ENCODE measurements around the gene ANKRD39. TPM values are rescaled to one million over a fixed set of nuclear protein-coding genes. Genes with fewer than 3 reads are reported as not detected.

ANKRD39 gene
- total RNA-seq, 1 experiment from 2014 or later = 25.3 TPM

DNA sequence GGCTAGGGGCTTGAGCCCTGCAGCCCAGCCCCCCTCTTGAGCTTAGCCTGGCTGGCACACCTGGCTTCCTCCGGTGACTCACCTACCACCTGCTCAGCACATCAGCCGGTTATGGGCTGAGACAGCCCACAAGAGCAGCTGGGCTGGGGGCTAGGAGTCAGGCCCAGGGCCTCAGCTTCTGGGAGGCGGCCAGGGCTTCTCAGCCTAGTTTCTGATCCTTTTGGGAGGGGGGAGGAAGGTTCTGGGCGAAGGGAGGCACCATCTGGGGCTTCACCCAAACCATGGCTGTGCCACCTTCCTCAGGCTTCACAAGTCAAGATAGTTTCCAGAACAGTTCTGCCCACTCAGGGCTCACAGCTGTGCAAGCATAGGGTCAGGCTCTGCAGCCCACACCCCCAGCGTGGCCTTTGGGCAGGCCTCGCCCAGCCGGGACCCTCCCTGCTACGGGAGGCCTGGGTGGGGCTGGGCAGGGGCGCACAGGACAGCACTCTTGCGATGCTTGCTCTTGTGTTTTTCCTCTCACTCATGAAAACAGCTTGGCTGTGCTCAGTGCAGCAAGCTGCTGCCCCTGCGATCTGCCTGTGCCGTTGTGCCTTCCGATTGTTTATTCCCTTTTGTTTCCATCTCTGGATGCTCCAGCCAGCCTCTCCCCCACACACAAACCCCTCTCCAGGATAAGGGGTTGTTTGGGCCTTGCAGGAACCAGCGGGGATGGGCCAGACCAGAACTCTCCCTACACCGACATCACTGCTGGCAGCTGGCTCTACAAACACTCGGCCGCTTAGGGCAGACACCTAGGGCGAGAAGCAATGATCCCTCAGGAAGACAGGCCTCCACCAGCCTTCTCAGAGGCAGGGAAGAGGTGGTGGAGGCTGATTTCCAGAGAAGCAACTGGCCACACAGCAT is 38.2 kb upstream of the ANKRD39 start:
- Histone ChIP-seq H3K9me3 (ENCODE audit: low read depth, low read length, poor library complexity, severe bottlenecking) (no peaks in the 10 kb centered on the region), H3K36me3 (ENCODE audit: insufficient read depth, low read length, poor library complexity, severe bottlenecking) (no peaks in the 10 kb centered on the region), H3K27me3 (replicated peaks; ENCODE audit: insufficient read depth, low read depth, low read length, poor library complexity) (no peaks in the 10 kb centered on the region), H3K27ac (ENCODE audit: low read depth, low read length, poor library complexity, severe bottlenecking) (no peak overlapping the region), H3K4me3 (ENCODE audit: low read depth, low read length, poor library complexity, severe bottlenecking) (no peak overlapping the region), H3K4me1 (ENCODE audit: insufficient read depth, low read length, poor library complexity, severe bottlenecking) (no peaks in the 10 kb centered on the region)
- no peak for TF ChIP-seq EZH2 (IDR thresholded peaks at IDR 0.05; ENCODE audit: borderline replicate concordance, low read depth, low read length, poor library complexity, severe bottlenecking)
- TF ChIP-seq, protein P1, sequence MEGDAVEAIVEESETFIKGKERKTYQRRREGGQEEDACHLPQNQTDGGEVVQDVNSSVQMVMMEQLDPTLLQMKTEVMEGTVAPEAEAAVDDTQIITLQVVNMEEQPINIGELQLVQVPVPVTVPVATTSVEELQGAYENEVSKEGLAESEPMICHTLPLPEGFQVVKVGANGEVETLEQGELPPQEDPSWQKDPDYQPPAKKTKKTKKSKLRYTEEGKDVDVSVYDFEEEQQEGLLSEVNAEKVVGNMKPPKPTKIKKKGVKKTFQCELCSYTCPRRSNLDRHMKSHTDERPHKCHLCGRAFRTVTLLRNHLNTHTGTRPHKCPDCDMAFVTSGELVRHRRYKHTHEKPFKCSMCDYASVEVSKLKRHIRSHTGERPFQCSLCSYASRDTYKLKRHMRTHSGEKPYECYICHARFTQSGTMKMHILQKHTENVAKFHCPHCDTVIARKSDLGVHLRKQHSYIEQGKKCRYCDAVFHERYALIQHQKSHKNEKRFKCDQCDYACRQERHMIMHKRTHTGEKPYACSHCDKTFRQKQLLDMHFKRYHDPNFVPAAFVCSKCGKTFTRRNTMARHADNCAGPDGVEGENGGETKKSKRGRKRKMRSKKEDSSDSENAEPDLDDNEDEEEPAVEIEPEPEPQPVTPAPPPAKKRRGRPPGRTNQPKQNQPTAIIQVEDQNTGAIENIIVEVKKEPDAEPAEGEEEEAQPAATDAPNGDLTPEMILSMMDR (conservative IDR thresholded peaks at IDR 0.05; ENCODE audit: low read depth, low read length) = no peak
- POLR2A ChIA-PET (ENCODE audit: low non-redundant PET) = no interaction called here
- DNase-seq (ENCODE audit: low spot score) = no peak
- CTCF ChIA-PET = no interaction called here
- intact Hi-C loops (cut with micrococcal nuclease; ENCODE audit: unreplicated experiment) = no loop called here
- no TSS peak for BruUV-seq (replicated peaks)

DNA sequence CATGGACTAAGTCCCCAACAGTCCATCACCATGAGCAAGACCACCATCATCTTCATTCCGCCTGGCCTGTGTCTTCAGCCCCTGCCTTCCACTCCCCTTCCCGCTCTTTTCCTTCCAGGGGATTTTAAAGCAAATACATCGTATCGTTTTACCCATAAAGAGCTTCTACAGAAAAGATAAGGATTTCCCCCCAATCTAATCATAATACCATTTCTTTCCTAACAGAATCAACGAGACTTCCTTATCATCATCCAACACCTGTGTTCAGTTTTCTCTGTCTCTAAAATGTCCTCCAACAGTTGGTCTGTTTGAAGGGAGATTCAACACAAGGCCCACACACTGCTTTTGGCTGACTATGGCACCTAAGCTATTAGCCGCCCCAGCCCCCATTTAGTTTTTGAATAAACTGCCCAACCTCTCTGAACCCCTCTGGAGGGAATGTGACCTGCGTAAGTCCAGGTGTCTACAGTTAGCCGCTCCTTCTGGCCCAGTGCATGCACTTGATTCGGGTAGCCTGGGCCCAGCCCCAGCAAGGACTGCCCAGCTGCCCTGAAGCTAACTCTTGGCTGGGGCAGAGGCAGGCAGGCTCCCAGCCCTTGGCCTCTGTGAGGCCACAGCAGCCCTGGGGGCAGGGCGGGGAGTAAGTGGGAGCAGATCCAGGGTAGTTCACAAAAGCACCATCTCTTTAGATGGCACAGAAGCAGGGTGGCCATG is 37.4 kb upstream of the ANKRD39 start:
- no peaks in the 10 kb centered on the region for H3K36me3 ChIP-seq (ENCODE audit: insufficient read depth, low read length, poor library complexity, severe bottlenecking)
- ChIA-PET POLR2A (ENCODE audit: low non-redundant PET) (no interaction called here), CTCF (no interaction called here)
- H3K4me3 ChIP-seq (ENCODE audit: low read depth, low read length, poor library complexity, severe bottlenecking) = no peak overlapping the region
- TF ChIP-seq EZH2 (IDR thresholded peaks at IDR 0.05; ENCODE audit: borderline replicate concordance, low read depth, low read length, poor library complexity, severe bottlenecking) = no peak
- TF ChIP-seq, protein P1 (conservative IDR thresholded peaks at IDR 0.05; ENCODE audit: low read depth, low read length) = no peak
- intact Hi-C loops (cut with micrococcal nuclease; ENCODE audit: unreplicated experiment) = no loop called here
- DNase-seq (ENCODE audit: low spot score) = no peak
- no peak overlapping the region for H3K27ac ChIP-seq (ENCODE audit: low read depth, low read length, poor library complexity, severe bottlenecking)
- no peaks in the 10 kb centered on the region for H3K4me1 ChIP-seq (ENCODE audit: insufficient read depth, low read length, poor library complexity, severe bottlenecking)
- H3K9me3 ChIP-seq (ENCODE audit: low read depth, low read length, poor library complexity, severe bottlenecking) = no peaks in the 10 kb centered on the region
- no TSS peak for BruUV-seq (replicated peaks)
- H3K27me3 ChIP-seq (replicated peaks; ENCODE audit: insufficient read depth, low read depth, low read length, poor library complexity) = no peaks in the 10 kb centered on the region

DNA sequence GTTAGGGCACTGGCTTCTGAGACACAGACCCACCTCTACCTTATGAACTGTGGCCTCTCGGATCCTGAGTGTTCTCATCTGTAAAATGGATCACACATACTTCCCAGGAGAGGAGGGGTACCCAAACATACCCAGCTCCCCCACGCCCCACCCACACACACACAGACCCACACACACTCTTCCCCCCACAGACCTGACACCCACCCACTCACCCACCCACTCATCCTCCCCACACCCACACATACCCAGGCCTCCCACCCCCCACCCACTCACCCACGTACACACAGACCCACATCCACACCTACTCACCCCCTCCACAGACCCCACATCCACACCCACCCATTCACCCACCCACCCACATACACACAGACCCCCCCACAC is 36.3 kb upstream of the ANKRD39 start:
- BruUV-seq (replicated peaks) = no TSS peak
- DNase-seq (ENCODE audit: low spot score) = no peak
- no peak for TF ChIP-seq EZH2 (IDR thresholded peaks at IDR 0.05; ENCODE audit: borderline replicate concordance, low read depth, low read length, poor library complexity, severe bottlenecking)
- TF ChIP-seq, protein P1 (conservative IDR thresholded peaks at IDR 0.05; ENCODE audit: low read depth, low read length) = no peak
- intact Hi-C loops (cut with micrococcal nuclease; ENCODE audit: unreplicated experiment) = no loop called here
- Histone ChIP-seq H3K27ac (ENCODE audit: low read depth, low read length, poor library complexity, severe bottlenecking) (no peak overlapping the region), H3K4me3 (ENCODE audit: low read depth, low read length, poor library complexity, severe bottlenecking) (no peak overlapping the region), H3K9me3 (ENCODE audit: low read depth, low read length, poor library complexity, severe bottlenecking) (no peaks in the 10 kb centered on the region), H3K4me1 (ENCODE audit: insufficient read depth, low read length, poor library complexity, severe bottlenecking) (no peaks in the 10 kb centered on the region), H3K36me3 (ENCODE audit: insufficient read depth, low read length, poor library complexity, severe bottlenecking) (no peaks in the 10 kb centered on the region), H3K27me3 (replicated peaks; ENCODE audit: insufficient read depth, low read depth, low read length, poor library complexity) (no peaks in the 10 kb centered on the region)
- CTCF ChIA-PET = no interaction called here
- POLR2A ChIA-PET (ENCODE audit: low non-redundant PET) = no interaction called here

All from A673 (cell line).